Activated CD4-positive, alpha-beta T cell treated with anti-CD3 and anti-CD28 coated beads for 48 hours (primary cell): ENCODE data around the gene KLRC4.
"Not testable (repeated sequence)": the region's sequence is repeated elsewhere in the genome, so short reads cannot be mapped to it uniquely, and the experiment has no call there.

Experiments
- DNase-seq: peaks from one replicate; pipeline ENCODE4 v3.0.0-alpha.2; 2020

Gene KLRC4

GRCh38 chr12:10409392-10409791 is at the start of gene KLRC4:
TSS of gene KLRC4 (minus strand) at chr12:10409757. CDS start at chr12:10409575, 182 bp downstream.
- DNase-seq = no peak

- no peak for DNase-seq
Measured at GRCh38 chr12:10457760-10458159, 48.2 kb upstream of the KLRC4 start.

GRCh38 chr12:10456856-10457255 is 47.3 kb upstream of the KLRC4 start:
- DNase-seq = no peak

GRCh38 chr12:10455766-10456165 is 46.2 kb upstream of the KLRC4 start:
- DNase-seq = no peak

GRCh38 chr12:10454531-10454930 is 45.0 kb upstream of the KLRC4 start:
- no peak for DNase-seq

- no peak for DNase-seq
Measured at GRCh38 chr12:10453156-10453555, 43.6 kb upstream of the KLRC4 start, which contains the start of gene KLRC1. TSS of gene KLRC1 (minus strand) at chr12:10453377. CDS start at chr12:10451156, 2,221 bp downstream.

- no peak for DNase-seq
Measured at GRCh38 chr12:10448236-10448635, 38.7 kb upstream of the KLRC4 start.

- not testable (repeated sequence) for DNase-seq
Measured at GRCh38 chr12:10446052-10446451, 36.5 kb upstream of the KLRC4 start.

- not testable (repeated sequence) for DNase-seq
Measured at GRCh38 chr12:10441144-10441543, 31.6 kb upstream of the KLRC4 start.

- DNase-seq = not testable (repeated sequence)
Measured at GRCh38 chr12:10439608-10440274, 30.2 kb upstream of the KLRC4 start.

- not testable (repeated sequence) for DNase-seq
Measured at GRCh38 chr12:10437601-10438000, 28.0 kb upstream of the KLRC4 start.

GRCh38 chr12:10435816-10436215 is 26.3 kb upstream of the KLRC4 start, which contains the start of gene KLRC2:
TSS of gene KLRC2 (minus strand) at chr12:10436010. CDS start at chr12:10435986, 24 bp downstream.
- DNase-seq = not testable (repeated sequence)

- not testable (repeated sequence) for DNase-seq
Measured at GRCh38 chr12:10430623-10431022, 21.1 kb upstream of the KLRC4 start.

- not testable (repeated sequence) for DNase-seq
Measured at GRCh38 chr12:10425938-10426337, 16.4 kb upstream of the KLRC4 start.

- not testable (repeated sequence) for DNase-seq
Measured at GRCh38 chr12:10424260-10424899, 14.8 kb upstream of the KLRC4 start.

- DNase-seq = not testable (repeated sequence)
Measured at GRCh38 chr12:10422159-10422558, 12.6 kb upstream of the KLRC4 start.

- DNase-seq = not testable (repeated sequence)
Measured at GRCh38 chr12:10420334-10420733, 10.8 kb upstream of the KLRC4 start, which contains the start of gene KLRC3. TSS of gene KLRC3 (minus strand) at chr12:10420595. CDS start at chr12:10420550, 45 bp downstream.

GRCh38 chr12:10408842-10409241 is 715 bp downstream of the KLRC4 start:
- no peak for DNase-seq

GRCh38 chr12:10406725-10407124 is 2.8 kb downstream of the KLRC4 start:
- DNase-seq = no peak

GRCh38 chr12:10405294-10405693 is 4.3 kb downstream of the KLRC4 start:
- no peak for DNase-seq

GRCh38 chr12:10404798-10405197 is 4.8 kb downstream of the KLRC4 start:
- no peak for DNase-seq

- DNase-seq = no peak
Measured at GRCh38 chr12:10400829-10401228, 8.7 kb downstream of the KLRC4 start.

GRCh38 chr12:10398168-10398567 is 11.4 kb downstream of the KLRC4 start:
- no peak for DNase-seq

- DNase-seq = no peak
Measured at GRCh38 chr12:10397296-10397695, 12.3 kb downstream of the KLRC4 start.
